ENCODE measurements around the gene TUBD1.
"Not testable (repeated sequence)": the region's sequence is repeated elsewhere in the genome, so short reads cannot be mapped to it uniquely, and the experiment has no call there.

The TUBD1 gene

GRCh38 chr17:59828819-59829216 is 63.9 kb downstream of the TUBD1 start:
- not testable (repeated sequence) for H3K9me3 ChIP-seq (ENCODE audit: control insufficient read depth, low read depth, low read length); H3K36me3 ChIP-seq (ENCODE audit: control insufficient read depth, low read depth, low read length); H3K9ac ChIP-seq (ENCODE audit: low read length); H3K4me3 ChIP-seq (ENCODE audit: low read length); H3K27ac ChIP-seq (ENCODE audit: low read length); H3K27me3 ChIP-seq (ENCODE audit: control insufficient read depth, insufficient read depth, low read length)
- H3K4me1 ChIP-seq (ENCODE audit: control insufficient read depth, low read depth, low read length) = peaks cover 25% of the 10 kb centered on the region

GRCh38 chr17:59828478-59828760 is 64.3 kb downstream of the TUBD1 start:
- Histone ChIP-seq H3K36me3 (ENCODE audit: control insufficient read depth, low read depth, low read length) (no peaks in the 10 kb centered on the region), H3K27me3 (ENCODE audit: control insufficient read depth, insufficient read depth, low read length) (no peaks in the 10 kb centered on the region), H3K4me3 (ENCODE audit: low read length) (no peak overlapping the region), H3K9me3 (ENCODE audit: control insufficient read depth, low read depth, low read length) (no peaks in the 10 kb centered on the region), H3K9ac (ENCODE audit: low read length) (no peak overlapping the region), H3K4me1 (ENCODE audit: control insufficient read depth, low read depth, low read length) (peaks cover 25% of the 10 kb centered on the region), H3K27ac (ENCODE audit: low read length) (no peak overlapping the region)

DNA sequence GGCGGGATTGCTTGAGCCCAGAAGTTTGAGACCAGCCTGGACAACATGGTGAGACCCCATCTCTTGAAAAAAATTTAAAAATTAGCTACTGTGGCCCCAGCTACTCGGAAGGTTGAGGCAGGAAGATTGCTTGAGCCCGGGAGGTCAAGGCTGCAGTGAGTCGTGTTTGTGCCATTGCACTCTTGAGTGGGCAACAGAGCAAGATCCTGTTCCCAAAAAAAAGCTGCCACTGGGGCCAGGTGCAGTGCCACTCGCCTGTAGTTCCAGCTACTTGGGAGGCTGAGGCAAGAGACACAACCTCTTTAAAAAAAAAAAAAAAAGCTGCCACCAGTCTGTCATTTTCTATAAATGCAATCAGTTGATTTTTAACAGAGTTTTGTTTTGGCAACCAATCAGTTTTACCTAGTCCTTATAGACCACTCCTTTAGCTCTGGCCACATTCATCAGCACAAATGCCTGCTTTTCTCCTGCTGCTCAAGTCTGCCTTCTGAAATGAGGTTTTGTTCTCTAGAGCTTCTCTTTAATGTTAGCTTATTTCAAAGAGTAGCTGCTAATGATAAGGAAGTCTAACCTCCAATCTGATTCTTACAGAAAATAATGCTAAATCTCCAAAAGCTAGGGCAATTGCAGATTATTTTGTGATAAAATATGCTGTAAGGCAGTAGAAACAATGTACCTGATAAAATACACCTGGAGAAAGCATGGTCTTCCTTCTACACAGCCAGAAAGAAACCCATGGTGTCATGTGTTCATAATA is 64.8 kb downstream of the TUBD1 start:
- H3K4me3 ChIP-seq (ENCODE audit: low read length) = no peak overlapping the region
- peaks cover 25% of the 10 kb centered on the region for H3K4me1 ChIP-seq (ENCODE audit: control insufficient read depth, low read depth, low read length)
- H3K36me3 ChIP-seq (ENCODE audit: control insufficient read depth, low read depth, low read length) = no peaks in the 10 kb centered on the region
- H3K27ac ChIP-seq (ENCODE audit: low read length) = no peak overlapping the region
- H3K27me3 ChIP-seq (ENCODE audit: control insufficient read depth, insufficient read depth, low read length) = no peaks in the 10 kb centered on the region
- no peaks in the 10 kb centered on the region for H3K9me3 ChIP-seq (ENCODE audit: control insufficient read depth, low read depth, low read length)
- H3K9ac ChIP-seq (ENCODE audit: low read length) = no peak overlapping the region

DNA sequence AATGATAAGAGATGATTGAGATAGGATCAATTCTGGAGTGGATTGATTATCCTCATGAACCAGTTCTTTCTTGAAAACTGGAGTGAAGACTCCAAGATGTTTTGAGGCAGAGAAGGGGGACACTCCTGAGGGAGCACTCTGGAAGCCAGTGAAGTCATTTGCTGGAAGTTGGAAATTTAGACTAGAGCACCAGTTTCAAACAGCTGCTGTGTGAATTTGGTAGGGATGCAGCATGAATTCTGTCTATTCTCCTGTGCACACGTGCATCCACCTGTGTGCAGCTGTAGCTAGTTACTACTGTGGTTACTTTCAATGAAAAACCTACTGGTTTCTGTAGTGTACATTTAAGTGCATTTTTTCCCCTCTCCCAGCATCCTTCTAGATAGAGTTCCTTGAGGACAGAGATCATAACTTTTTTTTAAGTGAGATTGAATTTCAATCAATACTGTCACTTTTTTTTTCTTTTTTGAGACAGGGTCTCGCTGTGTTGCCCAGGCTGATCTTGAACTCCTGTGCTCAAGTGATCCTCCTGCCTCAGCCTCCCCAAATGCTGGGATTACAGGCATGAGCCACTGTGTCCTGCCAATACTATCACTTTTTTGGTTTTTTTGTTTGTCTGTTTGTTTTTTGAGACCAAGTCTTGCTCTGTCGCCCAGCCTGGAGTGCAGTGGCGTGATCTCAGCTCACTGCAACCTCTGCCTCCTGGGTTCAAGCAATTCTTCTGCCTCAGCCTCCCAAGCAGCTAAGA is 65.9 kb downstream of the TUBD1 start:
- no peak overlapping the region for H3K9ac ChIP-seq (ENCODE audit: low read length)
- peaks cover 25% of the 10 kb centered on the region for H3K4me1 ChIP-seq (ENCODE audit: control insufficient read depth, low read depth, low read length)
- H3K36me3 ChIP-seq (ENCODE audit: control insufficient read depth, low read depth, low read length) = no peaks in the 10 kb centered on the region
- no peak overlapping the region for H3K27ac ChIP-seq (ENCODE audit: low read length)
- H3K9me3 ChIP-seq (ENCODE audit: control insufficient read depth, low read depth, low read length) = no peaks in the 10 kb centered on the region
- no peak overlapping the region for H3K4me3 ChIP-seq (ENCODE audit: low read length)
- H3K27me3 ChIP-seq (ENCODE audit: control insufficient read depth, insufficient read depth, low read length) = no peaks in the 10 kb centered on the region

DNA sequence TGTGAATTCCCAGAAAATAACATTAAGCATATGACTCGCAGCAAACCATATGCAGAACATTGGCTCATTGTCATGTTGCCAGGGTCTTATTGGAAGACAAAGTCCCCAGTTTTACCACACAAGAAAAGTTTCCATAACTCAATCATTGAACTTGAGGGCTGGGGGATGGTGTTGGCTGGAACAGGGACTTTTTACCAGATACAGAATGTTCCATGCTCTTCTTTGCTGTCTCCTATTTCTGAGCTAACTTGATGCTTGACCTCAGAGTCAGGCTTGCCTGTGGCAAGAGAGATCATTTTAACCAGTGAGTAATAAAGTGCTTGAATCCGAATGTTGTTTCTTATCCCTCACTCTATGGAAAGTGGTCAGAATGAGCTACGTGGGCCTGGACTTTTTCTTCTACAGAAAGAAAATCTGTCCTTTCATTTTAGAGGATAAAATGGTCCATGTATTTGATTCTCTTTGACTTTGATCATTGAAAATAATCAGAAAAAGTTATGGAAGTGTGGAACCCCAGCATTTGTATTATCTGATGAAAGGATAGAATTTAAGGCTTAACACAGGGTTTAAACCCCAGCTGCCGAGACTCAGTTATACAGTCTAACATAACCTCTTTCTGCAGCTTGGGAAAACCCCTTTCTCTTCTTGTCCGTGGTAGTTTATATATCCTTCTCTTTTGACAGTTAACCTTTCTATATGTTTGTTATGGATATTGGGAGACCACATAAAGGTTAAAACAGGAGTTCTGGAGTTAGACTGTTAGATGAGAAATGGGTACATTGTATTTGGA is 67.0 kb downstream of the TUBD1 start:
- no peak overlapping the region for H3K9ac ChIP-seq (ENCODE audit: low read length)
- H3K4me1 ChIP-seq (ENCODE audit: control insufficient read depth, low read depth, low read length) = peaks cover 25% of the 10 kb centered on the region
- H3K27ac ChIP-seq (ENCODE audit: low read length) = no peak overlapping the region
- H3K27me3 ChIP-seq (ENCODE audit: control insufficient read depth, insufficient read depth, low read length) = no peaks in the 10 kb centered on the region
- no peak overlapping the region for H3K4me3 ChIP-seq (ENCODE audit: low read length)
- no peaks in the 10 kb centered on the region for H3K36me3 ChIP-seq (ENCODE audit: control insufficient read depth, low read depth, low read length)
- no peaks in the 10 kb centered on the region for H3K9me3 ChIP-seq (ENCODE audit: control insufficient read depth, low read depth, low read length)

DNA sequence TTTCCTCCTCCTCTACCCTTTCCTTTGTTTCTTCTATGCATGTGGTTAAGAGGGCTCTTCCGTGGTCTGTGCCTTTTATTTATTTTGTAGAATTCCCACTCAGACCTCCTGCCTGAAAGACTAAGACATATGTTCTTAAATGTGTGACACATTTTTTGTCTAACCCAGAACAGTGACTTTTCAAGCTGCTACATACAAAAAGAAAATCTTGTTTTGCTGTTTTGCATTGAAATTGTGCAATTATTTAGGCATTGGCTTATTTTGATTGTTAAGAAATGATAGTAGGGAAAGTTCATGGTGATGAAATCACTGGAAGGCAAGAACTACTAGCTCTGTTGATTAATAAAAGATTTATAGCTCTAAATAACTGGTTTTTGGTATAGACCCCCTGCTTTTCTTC is 76.8 kb downstream of the TUBD1 start:
- no peak overlapping the region for H3K9ac ChIP-seq (ENCODE audit: low read length)
- no peaks in the 10 kb centered on the region for H3K36me3 ChIP-seq (ENCODE audit: control insufficient read depth, low read depth, low read length)
- H3K27me3 ChIP-seq (ENCODE audit: control insufficient read depth, insufficient read depth, low read length) = no peaks in the 10 kb centered on the region
- no peaks in the 10 kb centered on the region for H3K9me3 ChIP-seq (ENCODE audit: control insufficient read depth, low read depth, low read length)
- no peaks in the 10 kb centered on the region for H3K4me1 ChIP-seq (ENCODE audit: control insufficient read depth, low read depth, low read length)
- no peak overlapping the region for H3K27ac ChIP-seq (ENCODE audit: low read length)
- no peak overlapping the region for H3K4me3 ChIP-seq (ENCODE audit: low read length)

GRCh38 chr17:59814685-59815084 is 78.1 kb downstream of the TUBD1 start:
- no peak overlapping the region for H3K4me3 ChIP-seq (ENCODE audit: low read length)
- no peaks in the 10 kb centered on the region for H3K9me3 ChIP-seq (ENCODE audit: control insufficient read depth, low read depth, low read length)
- H3K27me3 ChIP-seq (ENCODE audit: control insufficient read depth, insufficient read depth, low read length) = no peaks in the 10 kb centered on the region
- H3K9ac ChIP-seq (ENCODE audit: low read length) = no peak overlapping the region
- no peak overlapping the region for H3K27ac ChIP-seq (ENCODE audit: low read length)
- H3K4me1 ChIP-seq (ENCODE audit: control insufficient read depth, low read depth, low read length) = no peaks in the 10 kb centered on the region
- H3K36me3 ChIP-seq (ENCODE audit: control insufficient read depth, low read depth, low read length) = no peaks in the 10 kb centered on the region

GRCh38 chr17:59814276-59814675 is 78.5 kb downstream of the TUBD1 start:
- no peak overlapping the region for H3K27ac ChIP-seq (ENCODE audit: low read length)
- no peaks in the 10 kb centered on the region for H3K9me3 ChIP-seq (ENCODE audit: control insufficient read depth, low read depth, low read length)
- no peaks in the 10 kb centered on the region for H3K27me3 ChIP-seq (ENCODE audit: control insufficient read depth, insufficient read depth, low read length)
- H3K4me3 ChIP-seq (ENCODE audit: low read length) = no peak overlapping the region
- no peaks in the 10 kb centered on the region for H3K4me1 ChIP-seq (ENCODE audit: control insufficient read depth, low read depth, low read length)
- H3K9ac ChIP-seq (ENCODE audit: low read length) = no peak overlapping the region
- H3K36me3 ChIP-seq (ENCODE audit: control insufficient read depth, low read depth, low read length) = no peaks in the 10 kb centered on the region

DNA sequence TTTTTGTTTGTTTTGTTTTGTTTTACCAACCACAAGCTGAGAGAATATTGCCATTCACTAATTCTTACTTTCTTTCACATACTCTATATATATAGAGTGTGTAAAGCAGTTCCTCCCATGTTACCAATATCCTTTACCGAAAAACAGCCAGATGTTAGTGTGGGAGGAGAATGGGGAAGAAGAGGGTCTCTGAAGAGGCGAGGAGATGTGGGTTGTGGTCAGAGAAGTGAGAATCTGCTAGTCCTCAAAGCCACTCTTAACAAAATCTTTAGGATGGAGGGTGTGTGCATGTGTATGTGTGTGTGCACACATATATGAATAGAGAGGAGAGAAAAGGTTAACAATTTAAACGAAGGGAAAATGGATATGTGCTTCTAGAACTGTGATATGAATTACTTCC is 80.6 kb downstream of the TUBD1 start:
- H3K4me1 ChIP-seq (ENCODE audit: control insufficient read depth, low read depth, low read length) = no peaks in the 10 kb centered on the region
- H3K9ac ChIP-seq (ENCODE audit: low read length) = no peak overlapping the region
- no peaks in the 10 kb centered on the region for H3K36me3 ChIP-seq (ENCODE audit: control insufficient read depth, low read depth, low read length)
- H3K27ac ChIP-seq (ENCODE audit: low read length) = no peak overlapping the region
- no peaks in the 10 kb centered on the region for H3K27me3 ChIP-seq (ENCODE audit: control insufficient read depth, insufficient read depth, low read length)
- H3K4me3 ChIP-seq (ENCODE audit: low read length) = no peak overlapping the region
- no peaks in the 10 kb centered on the region for H3K9me3 ChIP-seq (ENCODE audit: control insufficient read depth, low read depth, low read length)

DNA sequence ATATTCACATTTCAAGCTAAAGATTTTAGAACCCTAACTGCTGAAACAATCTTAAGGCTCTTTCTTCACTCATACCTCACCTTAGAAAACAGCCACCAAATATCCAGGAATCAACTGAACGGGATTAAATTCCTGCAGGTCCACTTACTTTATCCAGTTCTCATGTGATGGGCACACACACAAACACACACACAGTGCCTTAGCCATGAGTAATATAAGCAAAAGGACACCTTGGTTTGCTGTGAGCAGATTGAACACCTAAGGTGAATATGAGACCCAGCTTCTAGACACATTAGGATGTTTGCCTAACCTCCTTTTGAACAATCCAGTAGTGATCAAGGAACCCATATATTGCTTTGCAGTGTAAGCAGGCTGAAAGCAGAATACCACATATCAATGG is 81.5 kb downstream of the TUBD1 start:
- H3K9ac ChIP-seq (ENCODE audit: low read length) = no peak overlapping the region

GRCh38 chr17:59810894-59811153 is 81.9 kb downstream of the TUBD1 start:
- no peaks in the 10 kb centered on the region for H3K9me3 ChIP-seq (ENCODE audit: control insufficient read depth, low read depth, low read length)
- no peaks in the 10 kb centered on the region for H3K4me1 ChIP-seq (ENCODE audit: control insufficient read depth, low read depth, low read length)
- H3K36me3 ChIP-seq (ENCODE audit: control insufficient read depth, low read depth, low read length) = no peaks in the 10 kb centered on the region
- H3K4me3 ChIP-seq (ENCODE audit: low read length) = no peak overlapping the region
- H3K9ac ChIP-seq (ENCODE audit: low read length) = no peak overlapping the region
- no peaks in the 10 kb centered on the region for H3K27me3 ChIP-seq (ENCODE audit: control insufficient read depth, insufficient read depth, low read length)
- H3K27ac ChIP-seq (ENCODE audit: low read length) = no peak overlapping the region

More for the DNA sequence above, 81.5 kb downstream of the TUBD1 start:
- Histone ChIP-seq H3K36me3 (ENCODE audit: control insufficient read depth, low read depth, low read length) (no peaks in the 10 kb centered on the region), H3K27me3 (ENCODE audit: control insufficient read depth, insufficient read depth, low read length) (no peaks in the 10 kb centered on the region), H3K4me3 (ENCODE audit: low read length) (no peak overlapping the region), H3K27ac (ENCODE audit: low read length) (no peak overlapping the region), H3K4me1 (ENCODE audit: control insufficient read depth, low read depth, low read length) (no peaks in the 10 kb centered on the region), H3K9me3 (ENCODE audit: control insufficient read depth, low read depth, low read length) (no peaks in the 10 kb centered on the region)
